WTC11 (cell line): ENCODE data around the gene AMPD3. TPM values are rescaled to one million over a fixed set of nuclear protein-coding genes. Genes with fewer than 3 reads are reported as not detected.
A peak's percentile ranks its signal among the peaks of the same experiment; 100 is the strongest.

Experiments
- CBFB ChIP-seq: sonication (generic); formaldehyde crosslinking; IDR thresholded peaks from 2 replicates; pipeline ENCODE4 v1.8.1; 2022; ENCODE audit warnings: mild to moderate bottlenecking, low read depth, missing genetic modification reagents
- ESRRA ChIP-seq: sonication (generic); formaldehyde crosslinking; IDR thresholded peaks from 2 replicates; pipeline ENCODE4 v1.8.1; 2022; ENCODE audit warnings: mild to moderate bottlenecking, missing genetic modification reagents, borderline replicate concordance
- HMGA2 ChIP-seq: fragments of 250-450 bp; sonication (Bioruptor Pico); IDR thresholded peaks from 2 replicates; pipeline ENCODE4 v1.4.0; 2021; ENCODE audit warnings: mild to moderate bottlenecking, moderate library complexity
- RORB ChIP-seq: fragments of 250-450 bp; sonication (Bioruptor Pico); IDR thresholded peaks from 2 replicates; pipeline ENCODE4 v1.9.0; 2021; ENCODE audit warnings: mild to moderate bottlenecking
- SMAD3 ChIP-seq: sonication (generic); formaldehyde crosslinking; IDR thresholded peaks from 2 replicates; pipeline ENCODE4 v1.8.0; 2022; ENCODE audit warnings: missing genetic modification reagents, mild to moderate bottlenecking, borderline replicate concordance
- SOX15 ChIP-seq: fragments of 250-450 bp; sonication (Bioruptor Pico); IDR thresholded peaks from 2 replicates; pipeline ENCODE4 v1.9.0; 2021; ENCODE audit warnings: mild to moderate bottlenecking
- TCF7 ChIP-seq: sonication (generic); formaldehyde crosslinking; IDR thresholded peaks from 2 replicates; pipeline ENCODE4 v1.8.0; 2022; ENCODE audit warnings: mild to moderate bottlenecking, low read depth, missing genetic modification reagents, moderate library complexity
- ZBTB21 ChIP-seq: sonication (generic); formaldehyde crosslinking; IDR thresholded peaks from 2 replicates; pipeline ENCODE4 v1.8.1; 2023; ENCODE audit warnings: mild to moderate bottlenecking, missing genetic modification reagents, borderline replicate concordance
- ZNF121 ChIP-seq: sonication (generic); formaldehyde crosslinking; IDR thresholded peaks from 2 replicates; pipeline ENCODE4 v1.8.0; 2023; ENCODE audit warnings: missing genetic modification reagents
- ZNF232 ChIP-seq: sonication (generic); formaldehyde crosslinking; IDR thresholded peaks from 2 replicates; pipeline ENCODE4 v1.8.0; 2022; ENCODE audit warnings: mild to moderate bottlenecking, missing genetic modification reagents
- ZNF317 ChIP-seq: sonication (generic); formaldehyde crosslinking; IDR thresholded peaks from 2 replicates; pipeline ENCODE4 v1.8.1; 2023; ENCODE audit warnings: low read depth, mild to moderate bottlenecking, moderate library complexity, missing genetic modification reagents, borderline replicate concordance
- ZNF416 ChIP-seq: fragments of 250-450 bp; sonication (Bioruptor Pico); IDR thresholded peaks from 2 replicates; pipeline ENCODE4 v1.9.0; 2021; ENCODE audit warnings: mild to moderate bottlenecking, inconsistent platforms
- ZNF423 ChIP-seq: fragments of 250-450 bp; sonication (Bioruptor Pico); IDR thresholded peaks from 2 replicates; pipeline ENCODE4 v2.1.2; 2022; ENCODE audit warnings: mild to moderate bottlenecking, moderate library complexity
- total RNA-seq: library from RNA; stranded (reverse); gene quantifications from 3 replicates; pipeline ENCODE4 v1.2.3, GENCODE V29; 2021
- TF ChIP-seq, protein P1 (sequence below): sonication (generic); formaldehyde crosslinking; IDR thresholded peaks from 2 replicates; pipeline ENCODE4 v1.8.0; 2023; ENCODE audit warnings: missing genetic modification reagents, mild to moderate bottlenecking, borderline replicate concordance
- TF ChIP-seq, protein P2 (sequence below): sonication (generic); formaldehyde crosslinking; IDR thresholded peaks from 2 replicates; pipeline ENCODE4 v1.8.1; 2023; ENCODE audit warnings: mild to moderate bottlenecking, missing genetic modification reagents, moderate library complexity
- TF ChIP-seq, protein P3 (sequence below): fragments of 250-450 bp; sonication (Bioruptor Pico); IDR thresholded peaks from 2 replicates; pipeline ENCODE4 v1.8.0; 2021; ENCODE audit warnings: mild to moderate bottlenecking
- TF ChIP-seq, protein P4 (sequence below): fragments of 250-450 bp; sonication (Bioruptor Pico); IDR thresholded peaks from 2 replicates; pipeline ENCODE4 v1.9.0; 2021; ENCODE audit warnings: moderate library complexity, mild to moderate bottlenecking, inconsistent platforms, borderline replicate concordance
- TF ChIP-seq, protein P5 (sequence below): fragments of 250-450 bp; sonication (Bioruptor Pico); IDR thresholded peaks from 2 replicates; pipeline ENCODE4 v1.9.0; 2021; ENCODE audit warnings: mild to moderate bottlenecking
- TF ChIP-seq, protein P6 (sequence below): sonication (generic); formaldehyde crosslinking; IDR thresholded peaks from 2 replicates; pipeline ENCODE4 v1.8.0; 2023; ENCODE audit warnings: mild to moderate bottlenecking, missing genetic modification reagents
- TF ChIP-seq, protein P7 (sequence below): sonication (generic); formaldehyde crosslinking; IDR thresholded peaks from 2 replicates; pipeline ENCODE4 v1.8.1; 2023; ENCODE audit warnings: mild to moderate bottlenecking, missing genetic modification reagents
- TF ChIP-seq, protein P8 (sequence below): sonication (generic); formaldehyde crosslinking; conservative IDR thresholded peaks from 2 replicates; pipeline ENCODE4 v1.8.1; 2022; ENCODE audit warnings: mild to moderate bottlenecking, missing genetic modification reagents

AMPD3 gene
- total RNA-seq, 1 experiment from 2014 or later, result 6.4 TPM

DNA sequence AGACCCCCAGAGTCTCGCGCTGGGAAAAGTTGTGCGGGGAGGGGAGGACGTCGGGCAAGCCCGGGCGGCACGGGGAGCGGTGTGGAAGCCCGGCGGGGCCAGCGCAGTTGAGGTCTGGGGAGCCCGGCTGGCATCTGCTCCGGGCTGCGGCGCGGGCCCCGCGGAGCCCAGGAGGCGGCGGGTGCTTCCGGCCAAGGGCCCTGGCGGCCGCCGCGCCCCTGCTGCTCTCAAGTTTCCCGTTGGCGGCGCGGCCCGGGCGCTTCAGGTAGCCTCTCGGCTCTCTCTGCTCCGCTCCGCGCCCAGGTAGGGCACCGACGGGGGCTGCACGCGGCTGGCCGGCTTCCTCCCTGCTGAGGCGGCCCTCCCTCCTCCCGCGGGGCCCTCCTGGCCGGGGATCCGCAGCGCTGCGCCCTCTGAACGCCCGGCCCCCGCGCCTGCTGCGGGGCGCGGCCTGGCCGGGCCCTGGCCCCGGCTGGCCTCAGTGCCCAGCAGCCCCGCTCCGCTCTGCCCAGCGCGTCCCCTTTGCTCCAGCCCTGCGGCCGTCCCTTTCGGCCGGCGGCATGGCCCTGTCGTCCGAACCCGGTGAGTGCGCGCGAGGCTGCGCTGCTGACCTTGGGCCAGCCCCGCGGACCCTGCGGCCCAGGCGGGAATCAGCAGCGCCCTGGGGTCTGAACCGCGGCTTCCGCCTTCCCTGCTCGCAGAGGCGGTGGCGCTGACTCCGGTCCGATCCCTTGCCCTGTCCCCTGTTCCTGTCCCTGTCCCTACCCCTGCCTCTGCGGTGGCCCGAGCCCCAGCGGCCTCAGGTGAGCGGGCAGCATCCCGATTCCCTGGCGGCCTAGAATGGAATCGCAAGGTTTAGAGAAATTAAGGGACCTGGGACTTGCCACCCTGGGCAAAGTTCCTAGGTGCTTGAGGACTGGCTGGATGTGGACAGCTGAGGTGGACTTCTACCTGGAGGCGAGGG lies 4.3 kb upstream of the AMPD3 start (continued):
- TF ChIP-seq, protein P1, sequence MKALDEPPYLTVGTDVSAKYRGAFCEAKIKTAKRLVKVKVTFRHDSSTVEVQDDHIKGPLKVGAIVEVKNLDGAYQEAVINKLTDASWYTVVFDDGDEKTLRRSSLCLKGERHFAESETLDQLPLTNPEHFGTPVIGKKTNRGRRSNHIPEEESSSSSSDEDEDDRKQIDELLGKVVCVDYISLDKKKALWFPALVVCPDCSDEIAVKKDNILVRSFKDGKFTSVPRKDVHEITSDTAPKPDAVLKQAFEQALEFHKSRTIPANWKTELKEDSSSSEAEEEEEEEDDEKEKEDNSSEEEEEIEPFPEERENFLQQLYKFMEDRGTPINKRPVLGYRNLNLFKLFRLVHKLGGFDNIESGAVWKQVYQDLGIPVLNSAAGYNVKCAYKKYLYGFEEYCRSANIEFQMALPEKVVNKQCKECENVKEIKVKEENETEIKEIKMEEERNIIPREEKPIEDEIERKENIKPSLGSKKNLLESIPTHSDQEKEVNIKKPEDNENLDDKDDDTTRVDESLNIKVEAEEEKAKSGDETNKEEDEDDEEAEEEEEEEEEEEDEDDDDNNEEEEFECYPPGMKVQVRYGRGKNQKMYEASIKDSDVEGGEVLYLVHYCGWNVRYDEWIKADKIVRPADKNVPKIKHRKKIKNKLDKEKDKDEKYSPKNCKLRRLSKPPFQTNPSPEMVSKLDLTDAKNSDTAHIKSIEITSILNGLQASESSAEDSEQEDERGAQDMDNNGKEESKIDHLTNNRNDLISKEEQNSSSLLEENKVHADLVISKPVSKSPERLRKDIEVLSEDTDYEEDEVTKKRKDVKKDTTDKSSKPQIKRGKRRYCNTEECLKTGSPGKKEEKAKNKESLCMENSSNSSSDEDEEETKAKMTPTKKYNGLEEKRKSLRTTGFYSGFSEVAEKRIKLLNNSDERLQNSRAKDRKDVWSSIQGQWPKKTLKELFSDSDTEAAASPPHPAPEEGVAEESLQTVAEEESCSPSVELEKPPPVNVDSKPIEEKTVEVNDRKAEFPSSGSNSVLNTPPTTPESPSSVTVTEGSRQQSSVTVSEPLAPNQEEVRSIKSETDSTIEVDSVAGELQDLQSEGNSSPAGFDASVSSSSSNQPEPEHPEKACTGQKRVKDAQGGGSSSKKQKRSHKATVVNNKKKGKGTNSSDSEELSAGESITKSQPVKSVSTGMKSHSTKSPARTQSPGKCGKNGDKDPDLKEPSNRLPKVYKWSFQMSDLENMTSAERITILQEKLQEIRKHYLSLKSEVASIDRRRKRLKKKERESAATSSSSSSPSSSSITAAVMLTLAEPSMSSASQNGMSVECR (CRISPR knock-in tag), result 0 out of 2 replicates have a peak, but pooled peaks have one; percentile 20
- TF ChIP-seq HMGA2 (CRISPR knock-in tag) (no peak), TCF7 (no peak), ZBTB21 (CRISPR knock-in tag) (peak; percentile 44; the same call in 1 of the 2 replicates), CBFB (no peak), ZNF423 (peak; percentile 45; the same call in 1 of the 2 replicates), SMAD3 (CRISPR knock-in tag) (no peak), ESRRA (CRISPR knock-in tag) (no peak), ZNF232 (no peak), ZNF416 (CRISPR knock-in tag) (no peak), ZNF317 (CRISPR knock-in tag) (no peak), RORB (CRISPR knock-in tag) (no peak), ZNF121 (CRISPR knock-in tag) (no peak), SOX15 (CRISPR knock-in tag) (no peak)
- TF ChIP-seq, protein P2, sequence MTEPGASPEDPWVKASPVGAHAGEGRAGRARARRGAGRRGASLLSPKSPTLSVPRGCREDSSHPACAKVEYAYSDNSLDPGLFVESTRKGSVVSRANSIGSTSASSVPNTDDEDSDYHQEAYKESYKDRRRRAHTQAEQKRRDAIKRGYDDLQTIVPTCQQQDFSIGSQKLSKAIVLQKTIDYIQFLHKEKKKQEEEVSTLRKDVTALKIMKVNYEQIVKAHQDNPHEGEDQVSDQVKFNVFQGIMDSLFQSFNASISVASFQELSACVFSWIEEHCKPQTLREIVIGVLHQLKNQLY (CRISPR knock-in tag), result no peak
- TF ChIP-seq, protein P3, sequence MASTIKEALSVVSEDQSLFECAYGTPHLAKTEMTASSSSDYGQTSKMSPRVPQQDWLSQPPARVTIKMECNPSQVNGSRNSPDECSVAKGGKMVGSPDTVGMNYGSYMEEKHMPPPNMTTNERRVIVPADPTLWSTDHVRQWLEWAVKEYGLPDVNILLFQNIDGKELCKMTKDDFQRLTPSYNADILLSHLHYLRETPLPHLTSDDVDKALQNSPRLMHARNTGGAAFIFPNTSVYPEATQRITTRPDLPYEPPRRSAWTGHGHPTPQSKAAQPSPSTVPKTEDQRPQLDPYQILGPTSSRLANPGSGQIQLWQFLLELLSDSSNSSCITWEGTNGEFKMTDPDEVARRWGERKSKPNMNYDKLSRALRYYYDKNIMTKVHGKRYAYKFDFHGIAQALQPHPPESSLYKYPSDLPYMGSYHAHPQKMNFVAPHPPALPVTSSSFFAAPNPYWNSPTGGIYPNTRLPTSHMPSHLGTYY, result no peak
- TF ChIP-seq, protein P4, sequence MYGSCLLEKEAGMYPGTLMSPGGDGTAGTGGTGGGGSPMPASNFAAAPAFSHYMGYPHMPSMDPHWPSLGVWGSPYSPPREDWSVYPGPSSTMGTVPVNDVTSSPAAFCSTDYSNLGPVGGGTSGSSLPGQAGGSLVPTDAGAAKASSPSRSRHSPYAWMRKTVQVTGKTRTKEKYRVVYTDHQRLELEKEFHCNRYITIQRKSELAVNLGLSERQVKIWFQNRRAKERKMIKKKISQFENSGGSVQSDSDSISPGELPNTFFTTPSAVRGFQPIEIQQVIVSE (CRISPR knock-in tag), result no peak
- TF ChIP-seq, protein P5, sequence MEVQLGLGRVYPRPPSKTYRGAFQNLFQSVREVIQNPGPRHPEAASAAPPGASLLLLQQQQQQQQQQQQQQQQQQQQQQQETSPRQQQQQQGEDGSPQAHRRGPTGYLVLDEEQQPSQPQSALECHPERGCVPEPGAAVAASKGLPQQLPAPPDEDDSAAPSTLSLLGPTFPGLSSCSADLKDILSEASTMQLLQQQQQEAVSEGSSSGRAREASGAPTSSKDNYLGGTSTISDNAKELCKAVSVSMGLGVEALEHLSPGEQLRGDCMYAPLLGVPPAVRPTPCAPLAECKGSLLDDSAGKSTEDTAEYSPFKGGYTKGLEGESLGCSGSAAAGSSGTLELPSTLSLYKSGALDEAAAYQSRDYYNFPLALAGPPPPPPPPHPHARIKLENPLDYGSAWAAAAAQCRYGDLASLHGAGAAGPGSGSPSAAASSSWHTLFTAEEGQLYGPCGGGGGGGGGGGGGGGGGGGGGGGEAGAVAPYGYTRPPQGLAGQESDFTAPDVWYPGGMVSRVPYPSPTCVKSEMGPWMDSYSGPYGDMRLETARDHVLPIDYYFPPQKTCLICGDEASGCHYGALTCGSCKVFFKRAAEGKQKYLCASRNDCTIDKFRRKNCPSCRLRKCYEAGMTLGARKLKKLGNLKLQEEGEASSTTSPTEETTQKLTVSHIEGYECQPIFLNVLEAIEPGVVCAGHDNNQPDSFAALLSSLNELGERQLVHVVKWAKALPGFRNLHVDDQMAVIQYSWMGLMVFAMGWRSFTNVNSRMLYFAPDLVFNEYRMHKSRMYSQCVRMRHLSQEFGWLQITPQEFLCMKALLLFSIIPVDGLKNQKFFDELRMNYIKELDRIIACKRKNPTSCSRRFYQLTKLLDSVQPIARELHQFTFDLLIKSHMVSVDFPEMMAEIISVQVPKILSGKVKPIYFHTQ, result no peak
- TF ChIP-seq, protein P6, sequence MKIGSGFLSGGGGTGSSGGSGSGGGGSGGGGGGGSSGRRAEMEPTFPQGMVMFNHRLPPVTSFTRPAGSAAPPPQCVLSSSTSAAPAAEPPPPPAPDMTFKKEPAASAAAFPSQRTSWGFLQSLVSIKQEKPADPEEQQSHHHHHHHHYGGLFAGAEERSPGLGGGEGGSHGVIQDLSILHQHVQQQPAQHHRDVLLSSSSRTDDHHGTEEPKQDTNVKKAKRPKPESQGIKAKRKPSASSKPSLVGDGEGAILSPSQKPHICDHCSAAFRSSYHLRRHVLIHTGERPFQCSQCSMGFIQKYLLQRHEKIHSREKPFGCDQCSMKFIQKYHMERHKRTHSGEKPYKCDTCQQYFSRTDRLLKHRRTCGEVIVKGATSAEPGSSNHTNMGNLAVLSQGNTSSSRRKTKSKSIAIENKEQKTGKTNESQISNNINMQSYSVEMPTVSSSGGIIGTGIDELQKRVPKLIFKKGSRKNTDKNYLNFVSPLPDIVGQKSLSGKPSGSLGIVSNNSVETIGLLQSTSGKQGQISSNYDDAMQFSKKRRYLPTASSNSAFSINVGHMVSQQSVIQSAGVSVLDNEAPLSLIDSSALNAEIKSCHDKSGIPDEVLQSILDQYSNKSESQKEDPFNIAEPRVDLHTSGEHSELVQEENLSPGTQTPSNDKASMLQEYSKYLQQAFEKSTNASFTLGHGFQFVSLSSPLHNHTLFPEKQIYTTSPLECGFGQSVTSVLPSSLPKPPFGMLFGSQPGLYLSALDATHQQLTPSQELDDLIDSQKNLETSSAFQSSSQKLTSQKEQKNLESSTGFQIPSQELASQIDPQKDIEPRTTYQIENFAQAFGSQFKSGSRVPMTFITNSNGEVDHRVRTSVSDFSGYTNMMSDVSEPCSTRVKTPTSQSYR (CRISPR knock-in tag), result no peak
- TF ChIP-seq, protein P7, sequence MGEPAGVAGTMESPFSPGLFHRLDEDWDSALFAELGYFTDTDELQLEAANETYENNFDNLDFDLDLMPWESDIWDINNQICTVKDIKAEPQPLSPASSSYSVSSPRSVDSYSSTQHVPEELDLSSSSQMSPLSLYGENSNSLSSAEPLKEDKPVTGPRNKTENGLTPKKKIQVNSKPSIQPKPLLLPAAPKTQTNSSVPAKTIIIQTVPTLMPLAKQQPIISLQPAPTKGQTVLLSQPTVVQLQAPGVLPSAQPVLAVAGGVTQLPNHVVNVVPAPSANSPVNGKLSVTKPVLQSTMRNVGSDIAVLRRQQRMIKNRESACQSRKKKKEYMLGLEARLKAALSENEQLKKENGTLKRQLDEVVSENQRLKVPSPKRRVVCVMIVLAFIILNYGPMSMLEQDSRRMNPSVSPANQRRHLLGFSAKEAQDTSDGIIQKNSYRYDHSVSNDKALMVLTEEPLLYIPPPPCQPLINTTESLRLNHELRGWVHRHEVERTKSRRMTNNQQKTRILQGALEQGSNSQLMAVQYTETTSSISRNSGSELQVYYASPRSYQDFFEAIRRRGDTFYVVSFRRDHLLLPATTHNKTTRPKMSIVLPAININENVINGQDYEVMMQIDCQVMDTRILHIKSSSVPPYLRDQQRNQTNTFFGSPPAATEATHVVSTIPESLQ (CRISPR knock-in tag), result no peak
- TF ChIP-seq, protein P8, sequence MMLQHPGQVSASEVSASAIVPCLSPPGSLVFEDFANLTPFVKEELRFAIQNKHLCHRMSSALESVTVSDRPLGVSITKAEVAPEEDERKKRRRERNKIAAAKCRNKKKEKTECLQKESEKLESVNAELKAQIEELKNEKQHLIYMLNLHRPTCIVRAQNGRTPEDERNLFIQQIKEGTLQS (CRISPR knock-in tag), result no peak
